ENCODE data around the gene C9orf50.

The C9orf50 gene

GRCh38 chr9:129590466-129590865 is 30.4 kb downstream of the C9orf50 start:
- DNase-seq, result no peak

- peak; percentile 53 for DNase-seq
Observed at GRCh38 chr9:129587487-129588262, 33.2 kb downstream of the C9orf50 start.

GRCh38 chr9:129586685-129587084 is 34.2 kb downstream of the C9orf50 start:
- no peak for DNase-seq

GRCh38 chr9:129586245-129586644 is 34.7 kb downstream of the C9orf50 start:
- no peak for DNase-seq

GRCh38 chr9:129585352-129585751 is 35.5 kb downstream of the C9orf50 start:
- no peak for DNase-seq

GRCh38 chr9:129584136-129584535 is 36.8 kb downstream of the C9orf50 start:
- DNase-seq, result no peak

- no peak for DNase-seq
Observed at GRCh38 chr9:129583308-129584038, 37.4 kb downstream of the C9orf50 start.

- no peak for DNase-seq
Observed at GRCh38 chr9:129582855-129583254, 38.0 kb downstream of the C9orf50 start.

- no peak for DNase-seq
Observed at GRCh38 chr9:129581505-129582189, 39.3 kb downstream of the C9orf50 start.

- DNase-seq, result no peak
Observed at GRCh38 chr9:129580211-129580915, 40.5 kb downstream of the C9orf50 start.

- DNase-seq, result no peak
Observed at GRCh38 chr9:129579294-129579693, 41.6 kb downstream of the C9orf50 start.

- no peak for DNase-seq
Observed at GRCh38 chr9:129576546-129577543, 44.1 kb downstream of the C9orf50 start.

GRCh38 chr9:129575818-129576217 is 45.1 kb downstream of the C9orf50 start:
- no peak for DNase-seq

- no peak for DNase-seq
Observed at GRCh38 chr9:129574911-129575585, 45.9 kb downstream of the C9orf50 start.

- no peak for DNase-seq
Observed at GRCh38 chr9:129573977-129574376, 46.9 kb downstream of the C9orf50 start.

GRCh38 chr9:129572517-129572916 is 48.4 kb downstream of the C9orf50 start:
- DNase-seq, result no peak

- DNase-seq, result no peak
Observed at GRCh38 chr9:129572052-129572425, 48.9 kb downstream of the C9orf50 start.

GRCh38 chr9:129571298-129572051 is 49.4 kb downstream of the C9orf50 start:
- DNase-seq, result no peak

GRCh38 chr9:129570450-129571297 is 50.2 kb downstream of the C9orf50 start:
- DNase-seq, result no peak
